Left lung (tissue), 10 donors: ENCODE data around the gene BTN2A1. TPM values are rescaled to one million over a fixed set of nuclear protein-coding genes. Genes with fewer than 3 reads are reported as not detected.

Source experiments
- ATAC-seq: fragments of 200-7000 bp; cut with Tn5 transposase; one replicate; pipeline ENCODE4 v1.9.1; 2020; ENCODE audit warnings: moderate library complexity
- DNase-seq, 4 donors: peaks; one replicate each; pipeline ENCODE4 v3.0.0-alpha.2; 2013 to 2020
- H3K27ac ChIP-seq, 2 donors: fragments of 200-600 bp; sonication (generic) in 1 of 2; one replicate each; pipeline versions ENCODE4 v1.5.0 to v1.8.0; 2020 to 2021
- H3K27me3 ChIP-seq, 2 donors: fragments of 200-600 bp; sonication (generic) in 1 of 2; one replicate each; pipeline versions ENCODE4 v1.5.0 to v1.8.0; 2020 to 2021
- H3K36me3 ChIP-seq, 2 donors: fragments of 200-600 bp; sonication (generic) in 1 of 2; one replicate each; pipeline versions ENCODE4 v1.5.0 to v1.8.0; 2020 to 2021
- H3K4me1 ChIP-seq, 2 donors: fragments of 200-600 bp; one replicate each; pipeline ENCODE4 v1.8.0; 2021
- H3K4me3 ChIP-seq, 2 donors: fragments of 200-600 bp; sonication (generic) in 1 of 2; one replicate each; pipeline versions ENCODE4 v1.5.0 to v1.8.0; 2020 to 2021; ENCODE audit warnings: mild to moderate bottlenecking in 1 of 2
- H3K9me3 ChIP-seq, 2 donors: fragments of 200-600 bp; sonication (generic) in 1 of 2; one replicate each; pipeline versions ENCODE4 v1.5.0 to v1.8.0; 2020 to 2021
- intact Hi-C, 2 donors: fragments of 100-400 bp; cut with DNase I; formaldehyde crosslinking; loops; one replicate each; pipeline versions ENCODE4 v1.11.2 to v1.14.2; 2022
- polyA plus RNA-seq, 6 donors: library from polyadenylated mRNA; unstranded; fragments of 120-200 nt; gene quantifications; one replicate each; pipeline ENCODE4 v1.2.1, GENCODE V29; 2013; ENCODE audit not compliant: insufficient read length in 6 of 6
- total RNA-seq, 2 donors: library from RNA; stranded (reverse); fragmentation: NEBNext Ultra II Directional; extraction: Animal tissue kit (Norgen Biotek cat#: 25700); gene quantifications; one replicate each; pipeline ENCODE4 v1.2.1, GENCODE V29; 2021
- TF ChIP-seq, protein P1 (sequence below), 2 donors: fragments of 200-600 bp; sonication (generic) in 1 of 2; IDR thresholded peaks; one replicate each; pipeline versions ENCODE4 v1.5.0 to v1.8.0; 2021; ENCODE audit warnings: antibody characterized with exemption in 2 of 2
- donor health status: DM: no; HTN: yes; CAD: no.
- donor health status: DM: no; HTN: no; CAD: no.

The BTN2A1 gene
- total and polyA plus RNA-seq, 8 donors = 17.5 to 48.6 (median 41.9) TPM

DNA sequence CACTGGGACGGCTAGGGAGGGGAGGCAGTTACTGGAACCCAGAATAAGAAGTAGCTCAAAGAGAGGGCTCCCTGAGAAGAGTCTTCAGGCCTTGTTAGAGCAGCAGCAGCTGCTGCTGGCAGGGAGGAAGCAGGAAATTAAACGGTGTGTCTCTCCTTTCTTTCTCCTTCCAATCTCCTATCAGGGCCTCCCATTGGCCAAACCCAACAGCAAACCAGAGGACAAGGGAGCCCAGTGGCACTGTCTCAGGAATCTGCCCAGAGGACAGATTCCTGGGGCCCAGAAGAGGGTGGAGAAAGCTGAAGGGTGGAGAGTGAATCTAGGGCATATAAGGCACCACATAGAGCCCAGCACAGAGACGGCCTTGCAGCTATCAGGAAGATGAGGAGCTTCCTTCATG lies 45.5 kb upstream of the BTN2A1 start:
- peaks cover 0 to 60% of the 10 kb centered on the region in 2 donors for H3K36me3 ChIP-seq
- ATAC-seq (no peak), DNase-seq (no peak)
- intact Hi-C loops = no loop called here
- no peak overlapping the region for H3K4me3 ChIP-seq
- H3K27ac ChIP-seq = no peak overlapping the region
- H3K9me3 ChIP-seq = no peaks in the 10 kb centered on the region
- TF ChIP-seq, protein P1, sequence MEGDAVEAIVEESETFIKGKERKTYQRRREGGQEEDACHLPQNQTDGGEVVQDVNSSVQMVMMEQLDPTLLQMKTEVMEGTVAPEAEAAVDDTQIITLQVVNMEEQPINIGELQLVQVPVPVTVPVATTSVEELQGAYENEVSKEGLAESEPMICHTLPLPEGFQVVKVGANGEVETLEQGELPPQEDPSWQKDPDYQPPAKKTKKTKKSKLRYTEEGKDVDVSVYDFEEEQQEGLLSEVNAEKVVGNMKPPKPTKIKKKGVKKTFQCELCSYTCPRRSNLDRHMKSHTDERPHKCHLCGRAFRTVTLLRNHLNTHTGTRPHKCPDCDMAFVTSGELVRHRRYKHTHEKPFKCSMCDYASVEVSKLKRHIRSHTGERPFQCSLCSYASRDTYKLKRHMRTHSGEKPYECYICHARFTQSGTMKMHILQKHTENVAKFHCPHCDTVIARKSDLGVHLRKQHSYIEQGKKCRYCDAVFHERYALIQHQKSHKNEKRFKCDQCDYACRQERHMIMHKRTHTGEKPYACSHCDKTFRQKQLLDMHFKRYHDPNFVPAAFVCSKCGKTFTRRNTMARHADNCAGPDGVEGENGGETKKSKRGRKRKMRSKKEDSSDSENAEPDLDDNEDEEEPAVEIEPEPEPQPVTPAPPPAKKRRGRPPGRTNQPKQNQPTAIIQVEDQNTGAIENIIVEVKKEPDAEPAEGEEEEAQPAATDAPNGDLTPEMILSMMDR (IDR thresholded peaks at IDR 0.05) = no peak
- peaks cover 0 to 6% of the 10 kb centered on the region in 2 donors for H3K4me1 ChIP-seq
- no peaks in the 10 kb centered on the region for H3K27me3 ChIP-seq

- Histone ChIP-seq H3K27ac (no peak overlapping the region), H3K36me3 (peaks cover 0 to 53% of the 10 kb centered on the region in 2 donors), H3K4me3 (no peak overlapping the region), H3K4me1 (no peaks in the 10 kb centered on the region), H3K9me3 (peaks cover 0 to 3% of the 10 kb centered on the region in 2 donors), H3K27me3 (no peaks in the 10 kb centered on the region)
- TF ChIP-seq, protein P1 (IDR thresholded peaks at IDR 0.05) = no peak
- ATAC-seq (no peak), DNase-seq (no peak)
- intact Hi-C loops = no loop called here
Measured at GRCh38 chr6:26412954-26413353, 44.8 kb upstream of the BTN2A1 start.

DNA sequence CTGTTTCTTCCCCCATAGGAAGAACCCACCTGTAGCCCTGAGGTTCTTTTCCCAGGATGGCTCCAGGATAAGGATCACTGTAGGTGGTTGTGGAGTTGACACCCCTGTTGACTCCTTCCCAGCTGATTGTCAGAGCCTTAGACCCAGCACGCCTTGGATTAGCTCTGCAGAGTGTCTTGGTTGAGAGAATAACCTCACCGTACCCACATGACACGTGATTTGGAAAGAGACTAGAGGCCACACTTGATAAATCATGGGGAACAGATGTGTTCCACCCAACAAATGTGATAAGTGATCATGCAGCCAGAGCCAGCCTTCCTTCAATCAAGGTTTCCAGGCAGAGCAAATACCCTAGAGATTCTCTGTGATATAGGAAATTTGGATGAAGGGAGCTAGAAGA lies 43.5 kb upstream of the BTN2A1 start:
- no peak for ATAC-seq
- peaks cover 0 to 39% of the 10 kb centered on the region in 2 donors for H3K36me3 ChIP-seq

DNA sequence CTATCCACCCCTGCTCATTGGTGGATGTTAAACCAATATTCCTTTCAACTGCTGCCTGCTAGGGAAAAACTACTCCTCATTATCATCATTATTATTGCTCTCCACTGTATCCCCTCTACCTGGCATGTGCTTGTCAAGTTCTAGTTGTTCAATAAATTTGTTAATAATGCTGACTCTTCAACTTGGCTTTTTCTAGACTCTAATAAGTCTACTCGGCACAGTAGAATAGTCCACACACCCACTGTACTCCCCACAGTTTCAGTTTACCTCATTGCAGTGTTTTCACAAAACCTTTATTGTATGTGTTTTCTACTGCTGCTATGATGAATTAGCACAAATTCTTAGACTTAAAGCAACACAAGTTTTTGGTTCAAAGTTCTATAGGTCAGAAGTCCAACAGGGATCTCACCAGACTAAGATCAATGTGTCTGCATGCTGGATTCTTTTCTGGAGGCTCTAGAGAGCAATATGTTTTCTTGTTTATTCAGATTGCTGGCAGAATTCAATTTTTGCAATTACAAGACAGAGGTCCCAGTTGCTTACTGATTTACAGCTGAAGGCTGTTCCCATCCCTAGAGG lies 42.6 kb upstream of the BTN2A1 start:
- no peak overlapping the region for H3K27ac ChIP-seq
- TF ChIP-seq, protein P1 (IDR thresholded peaks at IDR 0.05) = no peak

More for the DNA sequence above, 43.5 kb upstream of the BTN2A1 start:
- Histone ChIP-seq H3K27me3 (no peaks in the 10 kb centered on the region), H3K4me1 (no peaks in the 10 kb centered on the region), H3K27ac (no peak overlapping the region), H3K9me3 (peaks cover 0 to 7% of the 10 kb centered on the region in 2 donors), H3K4me3 (no peak overlapping the region)
- intact Hi-C loops = no loop called here
- TF ChIP-seq, protein P1 (IDR thresholded peaks at IDR 0.05) = no peak
- DNase-seq = no peak

DNA sequence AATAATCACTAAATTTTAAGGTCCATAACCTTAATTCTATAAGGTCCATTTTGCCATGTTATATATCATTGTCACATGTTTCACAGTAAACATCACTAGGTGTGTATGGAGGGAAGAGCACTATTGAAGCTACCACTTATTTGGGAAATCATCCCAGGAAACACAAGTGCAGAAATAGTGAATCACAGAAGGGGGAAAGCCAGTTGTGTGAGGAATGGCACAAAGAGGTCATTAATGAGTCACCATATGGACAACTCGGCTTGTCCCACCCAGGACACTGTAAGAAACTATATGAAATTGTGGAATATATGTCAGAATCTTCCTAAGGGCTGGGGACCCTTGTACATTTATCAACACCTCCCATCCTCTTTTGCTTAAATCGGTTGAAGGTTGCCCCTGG lies 42.0 kb upstream of the BTN2A1 start:
- Histone ChIP-seq H3K4me3 (no peak overlapping the region), H3K36me3 (peaks cover 0 to 24% of the 10 kb centered on the region in 2 donors), H3K4me1 (peaks cover 5% of the 10 kb centered on the region in 2 donors), H3K27ac (no peak overlapping the region), H3K9me3 (peaks cover 0 to 7% of the 10 kb centered on the region in 2 donors), H3K27me3 (no peaks in the 10 kb centered on the region)
- intact Hi-C loops = no loop called here
- DNase-seq (no peak), ATAC-seq (no peak)
- TF ChIP-seq, protein P1 (IDR thresholded peaks at IDR 0.05) = no peak

More for the DNA sequence above, 42.6 kb upstream of the BTN2A1 start:
- DNase-seq (no peak), ATAC-seq (no peak)
- Histone ChIP-seq H3K36me3 (peaks cover 0 to 31% of the 10 kb centered on the region in 2 donors), H3K27me3 (no peaks in the 10 kb centered on the region), H3K9me3 (peaks cover 0 to 7% of the 10 kb centered on the region in 2 donors), H3K4me1 (no peaks in the 10 kb centered on the region), H3K4me3 (no peak overlapping the region)
- intact Hi-C loops = no loop called here
